ENCODE results near the gene ZNF560.
"Not testable (repeated sequence)": the region's sequence is repeated elsewhere in the genome, so short reads cannot be mapped to it uniquely, and the experiment has no call there.

ZNF560 gene

DNA sequence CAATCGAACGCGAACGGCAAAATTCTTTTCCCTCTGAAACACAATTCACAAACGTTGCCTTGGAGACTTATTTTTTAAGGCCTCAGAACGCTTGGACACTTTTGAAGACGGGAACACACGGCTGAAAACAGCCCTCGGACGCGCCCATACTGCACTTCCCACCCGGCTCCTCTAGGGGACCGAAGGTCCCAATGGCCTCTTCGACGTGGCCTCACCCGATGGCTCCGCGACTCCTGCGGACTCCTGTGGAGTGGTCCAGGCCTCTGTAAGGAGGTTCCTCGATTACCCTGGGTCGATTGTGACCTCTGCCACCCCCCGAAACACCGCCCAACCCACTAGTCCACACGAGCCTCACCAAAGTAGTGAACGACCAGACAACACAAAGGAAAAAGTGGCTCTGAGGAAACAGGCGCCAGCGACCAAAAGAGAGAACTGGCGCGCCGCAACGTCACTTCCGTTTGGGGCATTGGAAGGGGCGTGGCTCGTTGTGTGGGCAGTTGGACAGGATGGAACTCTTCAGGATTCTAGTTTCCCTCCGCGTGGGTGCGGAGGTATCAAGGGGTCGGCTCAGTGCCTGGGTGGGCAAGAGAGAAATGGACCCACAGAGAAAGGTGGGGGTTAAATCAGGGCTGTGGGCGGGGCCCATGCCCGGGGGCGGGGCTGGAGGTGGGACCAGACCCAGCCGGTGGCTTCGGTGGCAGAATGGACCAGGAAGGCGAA is at the start of gene ZNF560:
ZNF560 (minus strand) TSS at position 434 of the 720 bp plus-strand sequence. CDS start 23,303 bp downstream, outside the sequence.
- DNase-seq (ENCODE audit: low read depth): peak; percentile 27
- H3K4me3 ChIP-seq (replicated peaks; ENCODE audit: low read depth, low read length): peak within 1 kb of the TSS; percentile 40

DNA sequence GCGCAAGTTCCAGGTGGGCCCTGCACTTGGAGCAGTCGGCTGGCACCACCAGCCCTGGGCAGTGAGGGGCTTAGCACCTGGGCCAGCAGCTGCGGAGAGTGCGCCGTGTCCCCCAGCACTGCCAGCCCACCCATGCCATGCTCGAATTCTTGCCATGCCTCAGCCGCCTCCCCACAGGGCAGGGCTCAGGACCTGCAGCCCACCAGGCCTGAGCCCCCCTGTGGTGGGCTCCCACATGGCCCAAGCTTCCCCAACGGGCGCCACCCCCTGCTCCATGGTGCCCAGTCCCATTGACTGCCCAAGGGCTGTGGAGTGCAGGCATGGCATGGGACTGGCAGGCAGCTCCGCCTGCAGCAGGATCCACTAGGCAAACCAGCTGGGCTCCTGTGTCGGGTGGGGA is 49.5 kb upstream of the ZNF560 start:
- DNase-seq (ENCODE audit: low read depth): no peak
- TF ChIP-seq, protein P1, sequence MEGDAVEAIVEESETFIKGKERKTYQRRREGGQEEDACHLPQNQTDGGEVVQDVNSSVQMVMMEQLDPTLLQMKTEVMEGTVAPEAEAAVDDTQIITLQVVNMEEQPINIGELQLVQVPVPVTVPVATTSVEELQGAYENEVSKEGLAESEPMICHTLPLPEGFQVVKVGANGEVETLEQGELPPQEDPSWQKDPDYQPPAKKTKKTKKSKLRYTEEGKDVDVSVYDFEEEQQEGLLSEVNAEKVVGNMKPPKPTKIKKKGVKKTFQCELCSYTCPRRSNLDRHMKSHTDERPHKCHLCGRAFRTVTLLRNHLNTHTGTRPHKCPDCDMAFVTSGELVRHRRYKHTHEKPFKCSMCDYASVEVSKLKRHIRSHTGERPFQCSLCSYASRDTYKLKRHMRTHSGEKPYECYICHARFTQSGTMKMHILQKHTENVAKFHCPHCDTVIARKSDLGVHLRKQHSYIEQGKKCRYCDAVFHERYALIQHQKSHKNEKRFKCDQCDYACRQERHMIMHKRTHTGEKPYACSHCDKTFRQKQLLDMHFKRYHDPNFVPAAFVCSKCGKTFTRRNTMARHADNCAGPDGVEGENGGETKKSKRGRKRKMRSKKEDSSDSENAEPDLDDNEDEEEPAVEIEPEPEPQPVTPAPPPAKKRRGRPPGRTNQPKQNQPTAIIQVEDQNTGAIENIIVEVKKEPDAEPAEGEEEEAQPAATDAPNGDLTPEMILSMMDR (IDR thresholded peaks at IDR 0.05; ENCODE audit: low read length, missing control alignments): no peak
- no peak overlapping the region for H3K4me3 ChIP-seq (replicated peaks; ENCODE audit: low read depth, low read length)

More for the DNA sequence above, at the start of gene ZNF560:
- TF ChIP-seq, protein P1 (IDR thresholded peaks at IDR 0.05; ENCODE audit: low read length, missing control alignments): peak; percentile 16

DNA sequence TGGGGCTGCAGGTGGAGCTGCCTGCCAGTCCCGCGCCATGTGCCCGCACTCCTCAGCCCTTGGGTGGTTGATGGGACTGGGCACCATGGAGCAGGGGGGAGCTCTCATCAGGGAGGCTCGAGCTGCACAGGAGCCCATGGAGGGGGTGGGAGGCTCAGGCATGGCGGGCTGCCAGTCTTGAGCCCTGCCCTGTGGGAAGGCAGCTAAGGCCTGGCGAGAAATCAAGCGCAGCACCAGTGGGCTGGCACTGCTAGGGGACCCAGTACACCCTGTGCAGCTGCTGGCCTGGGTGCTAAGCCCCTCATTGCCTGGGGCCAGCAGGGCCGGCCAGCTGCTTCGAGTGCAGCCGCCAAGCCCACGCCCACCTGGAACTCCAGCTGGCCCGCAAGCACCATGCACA is 42.9 kb upstream of the ZNF560 start:
- DNase-seq (ENCODE audit: low read depth): not testable (repeated sequence)

DNA sequence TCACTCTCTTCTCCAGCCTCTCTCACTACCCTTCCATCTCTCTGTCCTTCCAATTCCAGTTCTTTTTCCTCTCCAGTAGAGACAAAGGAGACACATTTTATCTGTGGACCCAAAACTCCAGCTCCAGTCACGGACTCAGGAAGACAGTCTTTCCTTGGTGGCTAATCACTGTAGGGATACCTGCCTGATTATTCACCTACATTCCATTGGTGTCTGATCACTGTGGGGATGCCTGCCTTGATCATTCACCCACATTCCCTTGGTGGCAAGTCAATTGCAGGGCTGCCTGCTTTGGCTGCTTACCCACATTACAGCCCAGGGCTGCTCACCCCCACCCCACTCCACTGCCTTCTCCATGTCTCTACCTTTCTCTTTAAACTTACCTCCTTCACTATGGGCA is 41.5 kb upstream of the ZNF560 start:
- H3K4me3 ChIP-seq (replicated peaks; ENCODE audit: low read depth, low read length); DNase-seq (ENCODE audit: low read depth): not testable (repeated sequence)

More for the DNA sequence above, 42.9 kb upstream of the ZNF560 start:
- not testable (repeated sequence) for H3K4me3 ChIP-seq (replicated peaks; ENCODE audit: low read depth, low read length)

DNA sequence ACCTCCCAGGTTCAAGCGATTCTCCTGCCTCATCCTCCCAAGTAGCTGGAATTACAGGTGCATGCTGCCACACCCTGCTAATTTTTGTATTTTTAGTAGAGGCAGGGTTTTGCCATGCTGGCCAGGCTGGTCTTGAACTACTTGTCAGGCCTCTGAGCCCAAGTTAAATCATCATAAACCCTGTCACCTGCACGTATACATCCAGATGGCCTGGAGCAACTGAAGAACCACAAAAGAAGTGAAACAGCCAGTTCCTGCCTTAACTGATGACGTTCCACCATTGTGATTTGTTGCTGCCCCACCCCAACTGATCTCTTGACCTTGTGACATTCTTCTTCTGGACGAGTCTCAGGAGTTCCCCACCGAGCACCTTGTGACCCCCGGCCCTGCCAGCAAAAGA is 40.8 kb upstream of the ZNF560 start:
- not testable (repeated sequence) for DNase-seq (ENCODE audit: low read depth)
- peak overlapping the region; percentile 83 for H3K4me3 ChIP-seq (replicated peaks; ENCODE audit: low read depth, low read length)

DNA sequence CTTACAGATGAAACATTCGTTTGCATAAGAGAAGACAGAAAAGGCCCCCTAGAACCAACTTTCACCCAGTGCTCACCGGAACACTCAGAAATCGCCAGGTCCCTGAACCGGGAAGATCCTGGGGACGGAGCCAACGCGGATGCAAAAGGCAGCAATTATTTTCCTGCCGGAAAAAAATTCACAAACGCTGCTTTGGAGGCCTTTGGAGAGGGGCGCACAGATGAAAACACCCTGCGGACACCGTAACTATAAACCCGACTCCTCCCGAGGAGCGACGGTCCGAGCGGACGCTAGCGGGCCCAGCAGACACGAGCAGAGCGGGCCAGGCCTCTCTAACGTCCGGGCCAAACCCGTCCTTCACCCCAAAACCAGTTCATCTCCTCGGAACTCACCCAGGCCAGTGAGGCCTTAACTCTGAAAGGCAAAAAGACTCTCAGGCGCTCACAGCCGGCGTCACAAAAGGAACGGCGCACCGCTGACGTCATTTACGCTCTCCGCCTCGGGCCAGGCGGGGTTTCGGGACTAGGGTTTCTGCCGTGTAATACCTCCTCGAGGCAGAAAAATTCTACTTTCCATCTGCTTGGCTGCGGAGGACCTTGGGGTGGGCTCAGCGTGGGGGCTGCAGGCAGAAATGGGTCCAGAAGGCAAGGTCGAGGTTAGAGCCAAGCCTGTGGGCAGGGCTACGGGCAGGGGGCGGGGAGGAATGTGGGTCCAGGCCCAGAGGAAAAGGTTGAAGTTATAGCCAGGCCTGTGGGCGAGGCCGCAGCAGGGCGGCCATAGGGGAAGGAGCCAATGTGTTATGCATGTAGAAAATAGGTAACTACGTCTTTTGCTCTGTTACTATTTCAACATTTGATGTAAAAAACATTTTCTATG is 40.0 kb upstream of the ZNF560 start, which contains the start of gene ZNF426:
ZNF426 (minus strand) TSS at position 463 of the 876 bp plus-strand sequence. CDS start 2,413 bp downstream, outside the sequence.
- peak; percentile 94 for DNase-seq (ENCODE audit: low read depth)
- TF ChIP-seq, protein P1 (IDR thresholded peaks at IDR 0.05; ENCODE audit: low read length, missing control alignments): no peak
- H3K4me3 ChIP-seq (replicated peaks; ENCODE audit: low read depth, low read length): peak within 1 kb of the TSS; percentile 83

DNA sequence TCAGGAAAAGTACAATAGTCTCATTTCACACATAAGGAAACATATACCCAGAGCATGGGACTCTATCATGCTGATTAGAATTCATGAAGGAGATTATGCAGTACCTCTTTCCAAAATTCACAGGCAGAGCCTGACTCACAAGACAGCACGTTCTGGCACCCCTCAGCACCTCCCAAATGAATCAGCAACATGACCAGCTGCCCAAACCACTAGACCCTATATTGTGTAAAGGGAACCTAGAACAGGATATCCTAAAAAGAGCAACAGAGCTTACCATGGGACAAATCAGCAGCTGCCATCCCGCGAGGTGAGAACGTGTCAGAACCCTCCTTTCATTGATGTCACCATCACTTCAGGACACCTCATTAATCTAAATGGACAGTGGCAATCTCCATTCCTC is 37.5 kb upstream of the ZNF560 start:
- no peak overlapping the region for H3K4me3 ChIP-seq (replicated peaks; ENCODE audit: low read depth, low read length)
- TF ChIP-seq, protein P1 (IDR thresholded peaks at IDR 0.05; ENCODE audit: low read length, missing control alignments): no peak
- DNase-seq (ENCODE audit: low read depth): no peak

DNA sequence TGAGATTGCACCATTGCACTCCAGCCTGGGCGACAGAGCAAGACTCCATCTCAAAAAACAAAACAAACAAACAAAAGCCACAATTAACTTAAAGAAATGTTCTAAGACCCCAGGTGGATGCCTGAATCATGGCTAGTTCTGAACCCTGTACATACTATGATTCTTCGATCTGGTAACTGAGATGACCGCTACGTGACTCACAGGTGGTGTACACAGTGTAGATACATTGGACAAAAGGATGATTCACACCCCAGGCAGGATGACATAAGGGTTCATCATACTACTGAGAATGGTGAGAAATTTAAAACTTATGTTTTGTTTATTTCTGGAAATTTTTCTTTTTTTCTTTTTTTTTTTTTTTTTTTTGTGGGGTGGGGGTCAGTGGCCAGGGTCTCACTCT is 33.5 kb upstream of the ZNF560 start:
- TF ChIP-seq, protein P1 (IDR thresholded peaks at IDR 0.05; ENCODE audit: low read length, missing control alignments): no peak
- DNase-seq (ENCODE audit: low read depth): no peak
- H3K4me3 ChIP-seq (replicated peaks; ENCODE audit: low read depth, low read length): no peak overlapping the region

Measured in fibroblast of pulmonary artery (primary cell).